ENCODE results near the gene LPCAT1. TPM values are rescaled to one million over a fixed set of nuclear protein-coding genes. Genes with fewer than 3 reads are reported as not detected.

LPCAT1 gene
- total and polyA plus RNA-seq, 2 of the 4 experiments (the other 2 are of a cell fraction): 17.7 to 33.6 TPM

- no peak overlapping the region for H2BK5ac ChIP-seq (ENCODE audit: low read depth, low read length, poor library complexity, severe bottlenecking)
- H3K27me3 ChIP-seq (ENCODE audit: control insufficient read depth, insufficient read depth, low read length): no peaks in the 10 kb centered on the region
- intact Hi-C loops (cut with micrococcal nuclease): no loop called here
- no peak overlapping the region for H3K9ac ChIP-seq (ENCODE audit: low read depth, low read length)
- peaks cover 10 to 11% of the 10 kb centered on the region in 2 experiments for H3K79me1 ChIP-seq (ENCODE audit: low read depth in 1 of 2, low read length in 2 of 2)
- WGBS, 2 experiments (ENCODE audit: extremely low coverage in 2 of 2, insufficient read length in 1 of 2): 85% methylated on average over 11 of the region's 20 CpGs; no CpG with 5 or more reads in 1 of the 2 experiments
- no peak overlapping the region for H3K4me3 ChIP-seq (ENCODE audit: insufficient read depth, low read depth, low read length)
- no peak overlapping the region for H2AFZ ChIP-seq (replicated peaks; ENCODE audit: low read length, poor library complexity)
- no peak overlapping the region for H4K91ac ChIP-seq (ENCODE audit: insufficient read depth, low read depth, low read length)
- no peak overlapping the region for H2BK20ac ChIP-seq (ENCODE audit: low read depth, low read length)
- dilution Hi-C loops (cut with HindIII; ENCODE audit: low sequenced_read_pairs, unreplicated experiment): no loop called here
- in situ Hi-C loops (cut with MboI; ENCODE audit: low sequenced_read_pairs): loop anchor here (10.0 kb wide), 1 partner anchor 160 kb away; no protein-coding TSS in a partner anchor
- H2BK15ac ChIP-seq (ENCODE audit: low read depth, low read length): no peak overlapping the region
- no peak for ATAC-seq (ENCODE audit: low read depth)
- no peak overlapping the region for H3K56ac ChIP-seq (ENCODE audit: extremely low read depth, insufficient read depth, low read length)
- no peak overlapping the region for H2BK120ac ChIP-seq (ENCODE audit: low read depth, low read length)
- DNase-seq: no peak
- peaks cover 60% of the 10 kb centered on the region for H3K36me3 ChIP-seq (ENCODE audit: control insufficient read depth, insufficient read depth, low read length)
- H3K23ac ChIP-seq (ENCODE audit: low read depth, low read length): no peak overlapping the region
- H3K4ac ChIP-seq (ENCODE audit: low read depth, low read length): no peak overlapping the region
- no peak overlapping the region for H3K14ac ChIP-seq (replicated peaks; ENCODE audit: low read depth, low read length)
- peaks cover 7% of the 10 kb centered on the region; the same call in 1 of the 2 replicates for H3K4me1 ChIP-seq (ENCODE audit: control insufficient read depth, insufficient read depth, low read length)
- no peaks in the 10 kb centered on the region for H3K9me3 ChIP-seq (ENCODE audit: control insufficient read depth, insufficient read depth, low read length)
- no peak overlapping the region for H3K4me2 ChIP-seq (ENCODE audit: low read depth, low read length)
- H4K5ac ChIP-seq (ENCODE audit: low read depth, low read length): no peak overlapping the region
- H2AK9ac ChIP-seq (replicated peaks; ENCODE audit: low read depth, low read length, poor library complexity): no peak overlapping the region
- no TSS peak for BruUV-seq (replicated peaks)
- no peak overlapping the region for H3K18ac ChIP-seq (ENCODE audit: low read depth, low read length)
- CTCF ChIA-PET: no interaction called here
- H3K27ac ChIP-seq (ENCODE audit: insufficient read depth, low read length): no peak overlapping the region
- no peak overlapping the region for H2AK5ac ChIP-seq (ENCODE audit: low read depth, low read length)
- no peak overlapping the region for H4K8ac ChIP-seq (ENCODE audit: low read depth in 2 of 2, low read length in 2 of 2)
- POLR2A ChIA-PET (ENCODE audit: unreplicated experiment): no interaction called here
- H3K9me1 ChIP-seq (ENCODE audit: insufficient read depth, low read length): 0 out of 2 replicates have a peak, but pooled peaks cover 2% of the 10 kb centered on the region
- peaks cover 30% of the 10 kb centered on the region for H4K20me1 ChIP-seq (ENCODE audit: insufficient read depth, low read length)
- no peak for TF ChIP-seq BHLHE40 (IDR thresholded peaks at IDR 0.05; ENCODE audit: low read depth, low read length)
- no peak for TF ChIP-seq FOS (IDR thresholded peaks at IDR 0.05; ENCODE audit: low read depth, low read length)
- no peak for TF ChIP-seq USF2 (IDR thresholded peaks at IDR 0.05; ENCODE audit: low read depth, low read length)
- no peak for TF ChIP-seq CEBPB (IDR thresholded peaks at IDR 0.05; ENCODE audit: low read depth, low read length)
- no peak for TF ChIP-seq SMC3 (IDR thresholded peaks at IDR 0.05; ENCODE audit: low read depth, low read length)
- no peak for TF ChIP-seq MAFK (IDR thresholded peaks at IDR 0.05; ENCODE audit: low read depth, low read length)
- TF ChIP-seq MAZ (IDR thresholded peaks at IDR 0.05; ENCODE audit: borderline replicate concordance, low read depth, low read length): no peak
- TF ChIP-seq NFE2L2 (IDR thresholded peaks at IDR 0.05; ENCODE audit: low read depth, low read length): no peak
- TF ChIP-seq CTCF (conservative IDR thresholded peaks at IDR 0.05; ENCODE audit: low read depth, low read length): no peak
- TF ChIP-seq RAD21 (IDR thresholded peaks at IDR 0.05; ENCODE audit: low read length): no peak
- TF ChIP-seq RFX5 (IDR thresholded peaks at IDR 0.05; ENCODE audit: low read depth, low read length): no peak
- TF ChIP-seq MXI1 (IDR thresholded peaks at IDR 0.05; ENCODE audit: borderline replicate concordance, low read depth, low read length): no peak
- no peak for TF ChIP-seq POLR2A (IDR thresholded peaks at IDR 0.05; ENCODE audit: low read depth, low read length)
- no peak for TF ChIP-seq CHD1 (IDR thresholded peaks at IDR 0.05; ENCODE audit: low read depth, low read length)
- no peak for TF ChIP-seq RCOR1 (IDR thresholded peaks at IDR 0.05; ENCODE audit: insufficient replicate concordance, low read length)
Measured at GRCh38 chr5:1484730-1485578, 38.8 kb downstream of the LPCAT1 start.

Measured in IMR-90 (cell line).